GM19351 (cell line): Measurements from ENCODE around the gene ENOX2.

Source experiments
- ATAC-seq: cut with Tn5 transposase; IDR thresholded peaks from one replicate; pipeline ENCODE4 v1.9.1; 2021; ENCODE audit warnings: mild to moderate bottlenecking, moderate library complexity; ENCODE audit not compliant: unreplicated experiment

ENOX2 gene

GRCh38 chrX:130649738-130650137 is 253.3 kb downstream of the ENOX2 start:
- no peak for ATAC-seq

DNA sequence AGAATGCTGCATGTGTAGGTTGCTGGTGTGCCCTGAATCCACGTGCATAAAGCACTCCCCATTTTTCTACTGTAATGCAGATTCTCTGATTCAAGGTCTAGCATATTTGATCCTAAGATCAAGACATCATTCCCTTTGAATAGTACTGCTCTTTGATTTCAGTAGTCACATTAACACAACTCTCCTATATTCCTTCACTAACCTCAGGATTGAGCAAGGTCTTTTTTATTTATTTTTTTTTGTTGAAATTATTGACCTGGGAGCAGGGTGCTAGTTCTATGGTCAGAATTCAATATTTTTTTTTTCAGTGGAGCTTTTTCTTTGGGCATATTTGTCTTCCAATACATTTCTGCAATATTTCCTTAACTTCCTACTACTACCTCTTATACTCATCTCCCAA is 255.5 kb downstream of the ENOX2 start:
- no peak for ATAC-seq

DNA sequence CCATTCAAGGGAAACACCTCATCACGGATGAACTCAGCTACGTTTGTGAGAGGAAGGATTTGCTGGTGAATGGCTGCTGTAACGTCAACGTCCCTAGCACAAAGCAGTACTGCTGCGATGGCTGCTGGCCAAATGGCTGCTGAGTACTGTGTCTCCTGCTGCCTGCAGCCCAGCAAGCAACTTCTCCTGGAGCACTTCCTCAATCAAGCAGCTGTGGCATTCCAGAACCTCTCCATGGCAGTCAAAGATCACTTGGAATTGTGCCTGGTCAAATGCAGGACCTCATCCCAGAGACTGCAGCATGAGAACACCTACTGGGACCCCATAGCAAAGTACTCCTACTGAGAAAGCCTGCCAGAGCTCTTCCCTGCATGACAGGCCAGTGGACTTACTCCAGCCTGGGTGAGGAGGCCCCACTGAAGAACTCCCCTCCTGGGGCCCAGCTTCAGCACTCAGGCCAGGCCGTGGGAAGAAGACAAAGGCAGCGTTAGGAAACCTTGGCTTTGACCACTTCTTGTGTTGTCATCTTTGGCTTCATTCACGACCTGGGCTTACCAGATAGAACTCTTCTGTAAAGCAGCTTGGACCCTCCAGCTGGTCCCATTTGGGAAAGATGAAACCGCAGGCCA is 256.9 kb downstream of the ENOX2 start:
- no peak for ATAC-seq

DNA sequence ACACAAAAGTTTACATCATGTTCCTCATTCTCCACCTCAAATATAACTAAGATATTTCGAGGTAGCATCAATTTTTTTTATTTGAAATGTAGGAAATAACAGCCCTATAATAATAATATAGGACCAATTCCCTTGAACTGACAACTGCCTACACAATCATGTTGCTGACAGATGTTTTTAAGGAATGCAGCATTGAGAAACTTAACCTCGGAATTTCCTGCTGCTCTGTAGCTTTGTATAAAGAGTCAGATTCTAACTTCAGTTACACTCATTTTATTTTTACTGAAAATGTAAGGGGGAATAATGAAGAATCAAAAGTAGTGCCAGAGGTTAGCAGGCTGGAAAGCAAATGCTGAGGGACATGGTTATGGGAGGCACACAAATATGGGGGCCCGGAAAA is 265.4 kb downstream of the ENOX2 start:
- ATAC-seq = no peak

DNA sequence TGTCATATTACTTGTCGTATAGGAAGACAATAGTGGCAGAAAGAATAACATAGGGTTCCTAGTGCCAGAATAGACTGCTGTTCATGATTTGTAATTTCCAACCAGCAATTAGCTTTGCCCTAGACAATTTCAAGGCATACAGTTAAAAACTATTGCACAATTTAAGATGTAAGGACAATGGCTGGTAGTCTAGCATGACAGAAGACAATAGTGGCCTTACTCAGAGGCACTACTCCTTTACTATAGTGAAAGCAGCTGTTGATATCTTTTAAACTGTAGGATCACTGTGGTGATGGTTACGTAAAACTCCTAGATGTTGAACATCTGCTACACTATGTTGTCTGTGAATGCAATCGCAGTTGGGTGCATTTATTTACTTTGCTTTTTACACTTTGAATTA is 266.7 kb downstream of the ENOX2 start:
- no peak for ATAC-seq

- no peak for ATAC-seq
Observed at GRCh38 chrX:130631011-130631410, 272.0 kb downstream of the ENOX2 start.

GRCh38 chrX:130628516-130628915 is 274.5 kb downstream of the ENOX2 start:
- no peak for ATAC-seq

GRCh38 chrX:130626521-130626920 is 276.5 kb downstream of the ENOX2 start:
- ATAC-seq = no peak

GRCh38 chrX:130625386-130625785 is 277.6 kb downstream of the ENOX2 start:
- ATAC-seq = no peak

GRCh38 chrX:130623518-130623917 is 279.5 kb downstream of the ENOX2 start:
- no peak for ATAC-seq

DNA sequence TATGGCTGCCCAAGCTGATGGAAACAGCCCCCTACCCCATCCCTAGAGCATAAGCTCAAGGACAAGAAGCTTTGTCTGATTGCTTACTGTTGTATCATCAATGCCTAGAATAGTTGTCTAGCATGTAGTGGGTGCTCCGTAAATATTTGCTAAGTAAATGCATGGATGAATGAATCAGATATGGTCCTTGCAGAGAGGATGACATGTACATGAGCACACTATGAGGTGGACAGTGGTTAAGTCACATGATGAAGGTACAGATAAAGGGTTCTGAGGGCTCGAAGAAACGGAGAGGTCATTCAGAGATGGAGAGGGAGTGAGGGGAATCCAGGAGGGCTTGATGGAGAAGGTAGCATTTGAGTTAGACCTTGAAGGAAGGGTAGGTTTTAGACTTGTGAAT is 287.1 kb downstream of the ENOX2 start:
- ATAC-seq = no peak

DNA sequence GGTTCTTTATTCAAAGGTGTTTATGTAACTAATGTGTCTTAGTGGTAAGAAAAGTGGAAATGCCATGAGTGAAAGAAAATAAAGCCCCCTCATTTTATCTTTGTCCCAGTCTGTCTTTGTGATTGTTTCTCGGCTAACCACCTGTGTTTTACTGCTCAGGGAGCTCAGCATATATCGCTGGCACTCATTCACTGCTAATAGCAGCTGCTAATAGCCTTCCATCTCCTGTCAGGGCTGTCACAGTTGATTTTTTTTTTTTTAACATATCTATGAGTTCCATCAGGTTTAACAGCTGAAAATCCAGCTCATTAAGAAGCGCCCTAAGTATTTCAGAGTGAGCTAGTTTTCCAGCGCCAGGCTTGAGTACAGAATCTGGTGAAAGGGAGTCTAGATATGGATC is 295.6 kb downstream of the ENOX2 start:
- no peak for ATAC-seq

DNA sequence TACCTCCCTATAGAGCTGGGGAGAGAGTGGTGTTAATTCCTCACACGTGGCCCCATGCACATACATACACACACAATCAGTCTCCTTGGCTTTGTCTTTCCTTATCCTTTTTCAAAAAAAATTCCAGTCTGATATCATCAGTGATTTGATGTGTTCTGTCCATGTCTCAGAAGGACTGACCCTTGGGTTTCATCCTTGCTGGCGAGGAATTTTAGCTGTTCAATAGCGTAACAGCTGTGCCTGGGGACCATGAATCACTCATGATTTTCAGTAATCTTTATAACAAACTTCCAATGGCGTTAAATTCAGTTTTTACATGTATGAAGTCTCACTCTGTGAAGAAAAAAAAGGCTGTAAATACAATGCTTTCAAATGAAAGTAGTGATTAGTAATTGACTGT is 296.6 kb downstream of the ENOX2 start:
- no peak for ATAC-seq

DNA sequence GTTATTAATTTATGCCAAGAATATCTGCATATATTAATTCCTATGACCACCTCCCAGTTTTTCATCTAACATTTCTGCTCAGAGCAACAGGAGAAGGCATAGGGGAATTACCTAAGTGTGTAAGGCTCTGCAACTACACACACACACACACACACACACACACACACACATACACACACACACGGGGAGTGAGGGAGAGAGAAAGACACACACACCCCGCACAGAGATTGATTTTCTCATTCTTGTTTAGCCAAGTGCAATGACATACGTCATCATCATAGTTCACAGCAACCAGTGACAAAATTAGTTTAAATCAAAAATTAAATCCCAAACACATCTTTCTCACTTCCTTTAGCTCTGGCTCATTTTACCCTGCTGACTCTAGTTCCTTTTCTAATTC is 298.1 kb downstream of the ENOX2 start:
- no peak for ATAC-seq

- no peak for ATAC-seq
Observed at GRCh38 chrX:130594453-130594916, 308.5 kb downstream of the ENOX2 start.

DNA sequence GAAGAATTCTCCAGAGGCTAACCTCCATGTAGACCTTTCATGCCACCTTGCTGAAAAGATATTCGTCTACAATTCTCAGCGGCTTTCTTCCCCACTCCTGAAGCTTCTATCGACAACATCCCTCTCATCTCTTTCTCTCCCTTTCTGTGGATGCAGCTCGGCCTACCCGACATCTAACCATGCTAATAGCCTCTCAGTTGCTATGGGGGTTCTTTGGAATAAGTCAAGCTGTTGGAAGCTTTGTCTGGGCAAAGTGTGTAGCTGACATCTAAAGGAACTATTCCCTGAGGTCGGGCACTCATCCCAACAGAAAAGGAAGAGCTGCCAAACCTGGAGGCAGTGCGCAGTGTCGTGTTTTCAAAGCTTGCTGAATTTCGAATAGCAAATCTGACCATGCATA is 309.1 kb downstream of the ENOX2 start:
- ATAC-seq = no peak

GRCh38 chrX:130592204-130592603 is 310.8 kb downstream of the ENOX2 start:
- no peak for ATAC-seq

- ATAC-seq = no peak
Observed at GRCh38 chrX:130578906-130579305, 324.1 kb downstream of the ENOX2 start.

DNA sequence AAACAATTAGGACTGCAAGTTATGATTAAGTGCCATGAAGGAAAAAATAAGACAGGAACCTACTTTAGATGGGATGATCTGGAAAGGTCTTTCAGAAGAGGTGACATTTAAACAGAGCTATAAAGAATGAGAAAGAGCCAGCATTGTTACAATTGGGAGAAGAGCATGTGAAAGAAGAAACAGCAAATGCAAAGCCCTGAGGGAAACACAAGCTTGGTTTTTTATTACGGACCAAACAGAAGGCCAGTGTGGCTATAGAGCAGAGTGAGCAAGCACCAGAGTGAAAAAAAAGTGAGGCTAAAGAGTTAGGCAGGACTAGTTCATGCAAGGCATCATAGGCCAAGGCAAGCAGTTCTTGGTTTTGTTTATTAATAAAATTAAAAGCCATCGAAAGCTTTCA is 325.6 kb downstream of the ENOX2 start:
- ATAC-seq = no peak

GRCh38 chrX:130575831-130576389 is 327.1 kb downstream of the ENOX2 start:
- ATAC-seq = peak; percentile 96
